ENCODE results near the gene ATAD3B. TPM values are rescaled to one million over a fixed set of nuclear protein-coding genes. Genes with fewer than 3 reads are reported as not detected.
A peak's percentile ranks its signal among the peaks of the same experiment; 100 is the strongest.
"Not testable (repeated sequence)": the region's sequence is repeated elsewhere in the genome, so short reads cannot be mapped to it uniquely, and the experiment has no call there.

The ATAD3B gene
- total RNA-seq, 1 donor from 2014 or later = 20.2 TPM

DNA sequence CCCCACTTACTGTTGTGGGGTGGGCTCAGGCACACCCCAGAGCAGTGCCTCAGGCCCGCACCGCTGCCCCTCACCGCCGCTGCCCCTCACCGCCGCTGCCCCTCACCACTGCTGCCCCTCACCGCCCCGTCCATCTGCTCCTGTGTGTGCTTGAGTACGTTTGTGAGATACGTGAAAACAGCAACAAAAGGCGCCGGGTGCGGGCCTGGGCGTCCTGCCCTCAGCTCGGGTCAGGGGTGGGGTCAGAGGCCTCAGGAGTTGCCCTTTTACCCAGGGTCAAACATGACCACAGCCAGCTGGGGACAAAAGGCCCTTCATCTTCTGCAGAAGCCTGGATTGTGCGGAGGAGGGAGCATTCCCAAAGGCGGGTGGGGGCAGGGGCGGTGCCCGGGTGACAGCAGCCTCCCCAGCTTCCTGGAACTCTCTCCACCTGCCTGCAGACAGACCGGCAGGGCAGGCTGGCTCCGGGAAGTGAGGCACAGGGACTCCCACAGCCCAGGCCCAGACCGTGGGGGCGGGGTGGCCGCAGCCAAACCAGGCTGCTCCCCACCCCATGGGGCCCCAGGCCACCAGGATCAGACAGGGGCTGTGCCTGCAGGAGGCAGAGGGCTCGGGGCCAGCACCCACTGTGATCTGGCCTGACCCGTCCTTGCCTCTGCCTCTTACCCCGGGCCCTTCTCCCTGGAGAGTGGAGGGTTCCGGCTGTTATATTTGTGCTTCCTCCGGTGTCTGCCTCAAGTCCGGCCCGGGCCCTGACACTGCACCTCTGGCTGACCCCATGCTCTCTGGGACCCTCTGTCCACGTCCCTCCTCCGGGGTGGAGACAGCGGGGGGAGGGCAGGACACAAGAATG lies 38.4 kb upstream of the ATAD3B start:
- no peak for DNase-seq (ENCODE audit: low read depth)

- no peak for DNase-seq (ENCODE audit: low read depth)
These were observed 37.8 kb upstream of the ATAD3B start for GRCh38 chr1:1433804-1434130.

GRCh38 chr1:1434131-1434823 lies 37.3 kb upstream of the ATAD3B start:
- DNase-seq (ENCODE audit: low read depth) = no peak

GRCh38 chr1:1434824-1435105 lies 36.8 kb upstream of the ATAD3B start:
- DNase-seq (ENCODE audit: low read depth) = no peak

GRCh38 chr1:1435106-1435903 lies 36.3 kb upstream of the ATAD3B start, which contains the start of gene VWA1:
VWA1 (plus strand) TSS chr1:1435690; CDS start chr1:1435749, 59 bp downstream.
- DNase-seq (ENCODE audit: low read depth) = no peak

GRCh38 chr1:1435911-1436629 lies 35.5 kb upstream of the ATAD3B start:
- DNase-seq (ENCODE audit: low read depth) = no peak

- no peak for DNase-seq (ENCODE audit: low read depth)
These were observed 34.9 kb upstream of the ATAD3B start for GRCh38 chr1:1436630-1437032.

DNA sequence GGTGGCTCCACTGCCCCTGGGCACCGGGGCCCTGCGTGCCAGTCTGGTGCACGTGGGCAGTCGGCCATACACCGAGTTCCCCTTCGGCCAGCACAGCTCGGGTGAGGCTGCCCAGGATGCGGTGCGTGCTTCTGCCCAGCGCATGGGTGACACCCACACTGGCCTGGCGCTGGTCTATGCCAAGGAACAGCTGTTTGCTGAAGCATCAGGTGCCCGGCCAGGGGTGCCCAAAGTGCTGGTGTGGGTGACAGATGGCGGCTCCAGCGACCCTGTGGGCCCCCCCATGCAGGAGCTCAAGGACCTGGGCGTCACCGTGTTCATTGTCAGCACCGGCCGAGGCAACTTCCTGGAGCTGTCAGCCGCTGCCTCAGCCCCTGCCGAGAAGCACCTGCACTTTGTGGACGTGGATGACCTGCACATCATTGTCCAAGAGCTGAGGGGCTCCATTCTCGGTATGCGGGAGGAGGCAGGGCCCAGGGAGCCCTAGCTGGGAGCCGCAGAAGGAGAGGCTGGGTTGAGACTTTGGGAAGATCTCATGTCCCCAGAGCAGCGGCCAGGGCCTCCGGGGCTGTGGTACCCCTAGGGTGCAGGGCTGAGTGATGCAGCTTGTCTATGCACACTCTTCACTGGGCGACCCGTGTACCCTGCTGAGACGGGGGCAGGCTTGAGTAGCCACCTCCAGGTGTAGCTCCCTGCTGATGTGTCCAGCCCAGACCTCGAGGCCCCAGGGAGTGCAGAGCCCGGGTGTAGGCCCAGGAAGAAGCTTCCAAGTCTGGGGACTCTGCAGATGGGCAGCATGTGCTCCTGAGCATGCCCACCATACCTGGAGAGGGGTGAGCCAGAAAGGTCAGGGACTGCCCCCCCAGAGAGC lies 34.3 kb upstream of the ATAD3B start:
- DNase-seq (ENCODE audit: low read depth) = no peak

GRCh38 chr1:1437904-1438376 lies 33.6 kb upstream of the ATAD3B start:
- DNase-seq (ENCODE audit: low read depth) = no peak

- no peak for DNase-seq (ENCODE audit: low read depth)
These were observed 32.8 kb upstream of the ATAD3B start for GRCh38 chr1:1438531-1439381.

DNA sequence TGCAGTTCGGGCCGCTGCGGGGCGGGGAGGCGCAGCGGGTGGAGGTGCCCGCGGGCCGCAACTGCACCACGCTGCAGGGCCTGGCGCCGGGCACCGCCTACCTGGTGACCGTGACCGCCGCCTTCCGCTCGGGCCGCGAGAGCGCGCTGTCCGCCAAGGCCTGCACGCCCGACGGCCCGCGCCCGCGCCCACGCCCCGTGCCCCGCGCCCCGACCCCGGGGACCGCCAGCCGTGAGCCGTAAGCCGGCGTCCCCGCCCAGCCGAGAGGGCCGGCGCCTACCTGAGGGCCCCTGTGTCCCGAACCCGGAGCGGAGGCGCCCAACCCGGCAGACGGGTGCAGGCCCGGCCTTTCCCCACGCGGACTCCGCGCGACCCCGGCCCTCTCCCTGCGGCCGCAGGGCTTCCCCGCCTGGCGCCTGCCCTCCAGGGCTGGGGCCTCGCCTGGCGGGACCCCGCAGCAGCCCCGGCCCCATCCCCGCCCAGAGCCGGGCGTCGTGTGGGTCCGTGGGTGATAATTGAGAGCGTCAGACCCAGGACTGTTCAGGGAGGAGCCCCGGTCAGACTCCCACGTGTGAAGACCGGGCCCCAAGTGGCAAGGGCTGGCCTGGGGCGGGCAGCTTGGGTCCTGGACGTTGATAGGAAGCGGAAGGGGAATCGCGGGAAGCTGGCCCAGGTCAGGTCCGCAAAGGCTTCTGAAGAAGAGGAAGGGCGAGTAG lies 31.9 kb upstream of the ATAD3B start:
- DNase-seq (ENCODE audit: low read depth) = no peak

- DNase-seq (ENCODE audit: low read depth) = no peak
These were observed 31.1 kb upstream of the ATAD3B start for GRCh38 chr1:1440262-1441001.

DNA sequence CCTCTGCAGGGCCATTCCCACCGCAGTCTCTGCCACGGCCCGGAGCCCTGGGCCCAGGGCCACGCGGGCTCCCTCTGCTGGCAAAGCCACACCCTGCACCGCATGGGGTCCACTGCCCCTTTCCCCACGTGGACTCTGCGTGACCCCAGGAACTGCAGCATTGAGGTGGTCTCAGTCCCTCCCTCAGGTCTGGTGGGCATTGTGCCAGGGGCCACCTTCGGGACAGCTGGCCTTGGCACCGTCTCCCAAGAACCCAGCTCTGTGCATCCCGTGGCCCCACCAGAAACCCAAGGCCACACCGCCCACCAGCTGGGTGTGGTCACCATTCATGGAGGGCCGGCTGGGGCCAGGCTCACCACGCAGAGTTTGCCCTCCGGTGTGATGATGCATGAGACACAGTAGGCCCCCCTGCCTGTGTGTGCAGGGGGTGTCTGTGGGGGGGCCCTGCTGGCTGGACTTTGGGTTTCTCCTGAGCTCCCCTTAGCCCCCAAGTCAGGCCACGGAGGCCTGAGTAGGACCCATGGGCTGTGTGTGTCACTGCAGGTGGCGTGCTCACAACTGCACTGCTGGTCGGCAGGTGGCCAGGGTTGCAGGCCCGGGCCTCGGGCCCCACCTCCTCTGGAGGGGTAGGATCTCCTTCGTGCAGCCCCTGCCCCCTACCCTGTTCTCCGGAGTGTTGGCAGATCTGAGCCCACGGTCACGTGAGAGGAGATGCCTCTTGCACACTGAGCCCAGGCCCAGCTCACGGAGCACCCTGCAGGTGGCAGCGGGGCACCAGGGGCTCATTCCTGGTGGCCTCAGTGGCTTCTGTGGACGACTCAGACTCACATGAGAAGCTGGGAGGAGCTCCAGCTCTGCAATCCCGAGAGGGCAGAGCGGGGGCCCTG lies 30.3 kb upstream of the ATAD3B start:
- peak; percentile 52 for DNase-seq (ENCODE audit: low read depth)

DNA sequence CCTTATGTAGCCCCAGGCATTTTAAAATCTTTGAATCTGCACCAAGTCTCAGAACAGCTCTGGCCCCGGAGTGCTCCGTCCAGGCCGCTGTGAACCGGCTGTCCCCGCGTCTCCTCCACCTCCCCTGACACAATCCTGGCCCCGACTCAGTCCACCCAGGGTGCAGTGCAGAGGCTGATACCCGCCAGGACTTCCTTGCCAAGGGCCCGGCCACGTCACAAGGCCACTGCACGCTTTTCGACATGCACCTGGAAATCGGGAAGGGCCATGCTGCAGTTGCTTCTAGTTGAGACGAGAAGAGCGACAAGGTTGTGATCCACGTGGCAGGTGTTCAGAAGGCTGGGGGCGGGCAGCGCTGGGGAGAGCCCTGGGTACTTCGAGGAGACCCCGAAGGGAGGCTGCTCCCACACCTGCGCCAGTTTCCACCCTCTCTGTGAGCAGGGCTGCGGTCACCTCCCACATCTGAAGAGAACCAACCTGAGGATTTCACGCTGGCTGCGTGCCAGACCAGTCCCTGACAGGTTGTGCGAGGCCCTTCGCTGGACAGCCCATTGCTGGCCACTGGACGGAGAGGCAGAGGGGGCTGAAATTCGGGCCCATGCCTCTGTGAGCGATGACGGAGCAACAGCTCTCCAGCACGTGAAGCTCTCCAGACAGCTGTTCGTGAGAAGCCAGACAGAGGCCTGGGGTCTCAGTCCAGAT lies 29.3 kb upstream of the ATAD3B start:
- DNase-seq (ENCODE audit: low read depth) = no peak

GRCh38 chr1:1446631-1447030 lies 24.9 kb upstream of the ATAD3B start:
- DNase-seq (ENCODE audit: low read depth) = not testable (repeated sequence)

DNA sequence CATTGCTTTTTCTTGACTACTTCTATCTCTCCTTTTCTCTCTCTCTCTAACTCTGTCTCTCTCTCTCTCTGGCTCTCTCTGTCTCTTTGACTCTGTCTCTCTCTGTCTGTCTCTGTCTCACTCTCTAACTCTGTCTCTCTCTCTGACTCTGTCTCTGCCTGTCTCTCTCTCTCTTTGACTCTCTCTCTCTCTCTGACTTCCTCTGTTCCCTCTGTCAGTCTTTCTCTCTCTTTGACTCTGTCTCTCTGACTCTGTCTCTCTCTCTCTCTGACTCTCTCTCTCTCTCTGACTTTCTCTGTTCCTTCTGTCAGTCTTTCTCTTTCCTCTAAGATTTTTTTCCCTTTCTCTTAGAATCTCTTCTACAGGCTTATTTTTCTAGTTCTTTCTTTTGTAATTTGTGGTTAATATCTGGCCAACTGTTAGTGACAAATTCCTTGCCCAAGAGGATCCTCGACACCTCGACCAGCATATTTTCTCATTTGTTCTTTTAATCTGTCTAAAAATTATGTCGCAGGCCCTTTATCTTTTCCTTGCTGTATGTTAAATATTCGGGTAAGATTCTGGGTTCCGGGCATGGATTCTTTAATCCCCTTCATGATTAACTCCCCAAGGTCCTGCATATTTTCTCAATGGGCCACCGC lies 22.3 kb upstream of the ATAD3B start, which contains the start of gene ATAD3C:
ATAD3C (plus strand) TSS at position 591 of the 641 bp plus-strand sequence. CDS start 995 bp downstream, outside the sequence.
- DNase-seq (ENCODE audit: low read depth) = no peak
